HepG2 (cell line): ENCODE data around the gene DTNA. TPM values are rescaled to one million over a fixed set of nuclear protein-coding genes. Genes with fewer than 3 reads are reported as not detected.

Source experiments
- CREBL2 ChIP-seq: sonication (generic); formaldehyde crosslinking; IDR thresholded peaks from 2 replicates; pipeline ENCODE4 v1.8.1; 2023; ENCODE audit warnings: missing genetic modification reagents, mild to moderate bottlenecking, borderline replicate concordance
- HOXA9 ChIP-seq: sonication (generic); formaldehyde crosslinking; IDR thresholded peaks from 2 replicates; pipeline ENCODE4 v1.8.1; 2022; ENCODE audit warnings: missing genetic modification reagents, mild to moderate bottlenecking, moderate library complexity, borderline replicate concordance
- JDP2 ChIP-seq: sonication (generic); formaldehyde crosslinking; IDR thresholded peaks from 2 replicates; pipeline ENCODE4 v1.8.1; 2022; ENCODE audit warnings: missing genetic modification reagents, borderline replicate concordance
- PRDM10 ChIP-seq: sonication (generic); formaldehyde crosslinking; IDR thresholded peaks from 2 replicates; pipeline ENCODE4 v1.4.0; 2020; ENCODE audit warnings: low read depth, missing genetic modification reagents
- SMARCC2 ChIP-seq: fragments of 450-650 bp; IDR thresholded peaks from 2 replicates; pipeline ENCODE4 v1.6.1; 2017; ENCODE audit warnings: antibody characterized with exemption, mild to moderate bottlenecking
- ZFP36 ChIP-seq: fragments of 150-350 bp; IDR thresholded peaks from 2 replicates; pipeline ENCODE4 v1.6.1; 2018; ENCODE audit warnings: borderline replicate concordance, low read length, low read depth; ENCODE audit not compliant: partially characterized antibody
- ZFP36L2 ChIP-seq: sonication (generic); formaldehyde crosslinking; IDR thresholded peaks from 2 replicates; pipeline ENCODE4 v1.4.0; 2020; ENCODE audit warnings: missing genetic modification reagents
- ZKSCAN8 ChIP-seq: IDR thresholded peaks from 2 replicates; pipeline ENCODE4 v1.6.1; 2016; ENCODE audit warnings: borderline replicate concordance, missing genetic modification reagents, missing compliant biosample characterization
- ZNF362 ChIP-seq: sonication (generic); formaldehyde crosslinking; IDR thresholded peaks from 2 replicates; pipeline ENCODE4 v1.4.0; 2020; ENCODE audit warnings: missing genetic modification reagents, mild to moderate bottlenecking, borderline replicate concordance
- ZNF614 ChIP-seq: IDR thresholded peaks from 2 replicates; pipeline ENCODE4 v1.6.1; 2018; ENCODE audit warnings: missing biosample characterization, missing genetic modification reagents, inconsistent platforms, borderline replicate concordance
- polyA plus RNA-seq, 8 experiments: library from polyadenylated mRNA; depleted of rRNA in 3 of 8; stranded (reverse) in 7 of 8; unstranded in 1 of 8; fragments of >200 nt; fragmentation: Illumina TruSeq in 4 of 8; extraction: Trizol in 4 of 8; gene quantifications; 2 replicates each; pipeline versions ENCODE4 v1.2.1 to v1.2.3, GENCODE V29; 2011 to 2016; ENCODE audit warnings: low read depth in 4 of 8, missing spikeins in 1 of 8, mixed read lengths in 1 of 8; ENCODE audit not compliant: insufficient read depth in 1 of 8
- total RNA-seq, 5 experiments: library from RNA; depleted of rRNA; stranded (reverse); fragments of >200 nt; fragmentation: Illumina TruSeq; extraction: Trizol; gene quantifications; 2 replicates each; pipeline ENCODE4 v1.2.3, GENCODE V29; 2016; ENCODE audit warnings: low read depth in 1 of 5

The DTNA gene
- total and polyA plus RNA-seq, 2 of the 13 experiments (the other 11 are each of a cell fraction or from before 2014, with no cell fraction given), result 8.5 to 29.0 TPM

GRCh38 chr18:34872066-34872465 is 162.0 kb downstream of the DTNA start (continued):
- no peak for TF ChIP-seq PRDM10 (CRISPR knock-in tag)
- no peak for TF ChIP-seq ZFP36
- TF ChIP-seq JDP2 (CRISPR knock-in tag), result no peak
- no peak for TF ChIP-seq ZFP36L2 (CRISPR knock-in tag)
- TF ChIP-seq SMARCC2, result no peak
- no peak for TF ChIP-seq ZNF614
- no peak for TF ChIP-seq ZKSCAN8 (CRISPR knock-in tag)
- no peak for TF ChIP-seq ZNF362 (CRISPR knock-in tag)
- TF ChIP-seq HOXA9 (CRISPR knock-in tag), result no peak
- TF ChIP-seq CREBL2, result no peak
